T47D (cell line): Measurements from ENCODE around the gene ZNF385A.

Experiments used
- DNase-seq, 2 experiments: peaks; one replicate each; pipeline versions ENCODE4 v3.0.0 to v3.0.0-alpha.2; 2011 to 2012; ENCODE audit warnings: low read depth in 1 of 2, low spot score in 1 of 2
- JUND ChIP-seq: IDR thresholded peaks from 2 replicates; pipeline ENCODE4 v1.6.1; 2012; ENCODE audit warnings: low read depth
- in situ Hi-C: cut with HindIII; loops from 2 replicates; pipeline ENCODE4 v1.10.0; 2016; ENCODE audit warnings: low sequenced_read_pairs, low pct_unique_long_range_greater_than_20kb

ZNF385A gene

DNA sequence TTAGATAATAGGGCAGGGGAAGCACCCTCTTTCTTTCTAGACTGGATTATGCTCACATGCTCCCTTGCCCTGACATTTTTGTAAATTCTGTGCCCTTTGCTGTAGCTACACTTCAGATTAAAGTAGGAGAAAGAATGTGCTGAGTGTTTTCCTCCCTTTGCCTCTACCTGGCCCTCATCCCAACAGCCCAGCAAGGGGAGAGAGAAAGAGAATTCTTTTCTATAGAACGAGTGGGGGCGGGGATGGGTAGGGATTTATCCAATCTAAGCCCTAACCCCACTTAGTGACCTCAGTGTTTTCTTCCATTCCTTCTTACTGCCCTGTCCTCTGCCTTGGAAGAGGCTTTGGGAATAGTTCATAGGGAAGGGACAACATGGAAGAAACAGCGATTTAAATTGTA is 33.8 kb downstream of the ZNF385A start:
- in situ Hi-C loops, result no loop called here
- no peak for TF ChIP-seq JUND
- no peak for DNase-seq

DNA sequence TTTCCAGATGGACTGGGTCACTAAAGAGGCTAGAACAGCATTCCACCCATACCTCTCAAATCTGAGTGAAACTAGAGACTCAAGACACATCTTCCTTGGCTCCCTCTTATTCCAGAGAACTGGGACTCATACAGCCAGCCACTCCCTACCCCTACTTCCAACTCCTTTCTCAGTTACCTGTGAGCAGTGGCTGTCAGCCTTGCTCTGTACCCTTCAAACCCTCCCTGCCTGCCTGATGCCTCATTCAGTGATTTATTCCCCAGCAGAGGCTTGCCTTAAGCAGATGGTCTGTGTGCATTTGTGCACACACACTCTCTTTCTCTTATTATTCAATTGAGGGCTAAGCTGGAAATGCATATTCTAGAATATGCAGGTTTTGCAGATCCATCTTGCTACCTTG is 34.9 kb downstream of the ZNF385A start:
- no peak for DNase-seq
- TF ChIP-seq JUND, result no peak
- in situ Hi-C loops, result no loop called here

DNA sequence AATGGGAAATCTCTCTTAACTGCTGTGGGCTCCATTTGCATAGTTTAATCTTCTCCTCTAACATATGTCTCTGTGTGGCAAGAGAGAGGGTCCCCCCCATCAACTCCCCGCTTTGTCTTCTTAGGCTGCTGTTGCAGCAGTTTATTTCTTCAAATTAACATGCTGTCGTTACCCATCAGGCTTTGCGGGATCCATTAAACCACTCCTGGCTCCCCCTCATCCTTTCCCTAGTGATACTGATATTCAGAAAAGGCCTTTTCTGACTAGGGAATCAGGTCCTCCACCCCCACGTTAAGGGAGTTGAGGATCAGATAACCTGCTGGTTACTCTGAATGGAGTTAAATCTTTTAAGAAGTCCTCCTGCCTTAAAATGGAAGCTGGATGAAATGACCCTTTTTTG is 35.5 kb downstream of the ZNF385A start:
- DNase-seq, result no peak
- in situ Hi-C loops, result no loop called here
- no peak for TF ChIP-seq JUND

DNA sequence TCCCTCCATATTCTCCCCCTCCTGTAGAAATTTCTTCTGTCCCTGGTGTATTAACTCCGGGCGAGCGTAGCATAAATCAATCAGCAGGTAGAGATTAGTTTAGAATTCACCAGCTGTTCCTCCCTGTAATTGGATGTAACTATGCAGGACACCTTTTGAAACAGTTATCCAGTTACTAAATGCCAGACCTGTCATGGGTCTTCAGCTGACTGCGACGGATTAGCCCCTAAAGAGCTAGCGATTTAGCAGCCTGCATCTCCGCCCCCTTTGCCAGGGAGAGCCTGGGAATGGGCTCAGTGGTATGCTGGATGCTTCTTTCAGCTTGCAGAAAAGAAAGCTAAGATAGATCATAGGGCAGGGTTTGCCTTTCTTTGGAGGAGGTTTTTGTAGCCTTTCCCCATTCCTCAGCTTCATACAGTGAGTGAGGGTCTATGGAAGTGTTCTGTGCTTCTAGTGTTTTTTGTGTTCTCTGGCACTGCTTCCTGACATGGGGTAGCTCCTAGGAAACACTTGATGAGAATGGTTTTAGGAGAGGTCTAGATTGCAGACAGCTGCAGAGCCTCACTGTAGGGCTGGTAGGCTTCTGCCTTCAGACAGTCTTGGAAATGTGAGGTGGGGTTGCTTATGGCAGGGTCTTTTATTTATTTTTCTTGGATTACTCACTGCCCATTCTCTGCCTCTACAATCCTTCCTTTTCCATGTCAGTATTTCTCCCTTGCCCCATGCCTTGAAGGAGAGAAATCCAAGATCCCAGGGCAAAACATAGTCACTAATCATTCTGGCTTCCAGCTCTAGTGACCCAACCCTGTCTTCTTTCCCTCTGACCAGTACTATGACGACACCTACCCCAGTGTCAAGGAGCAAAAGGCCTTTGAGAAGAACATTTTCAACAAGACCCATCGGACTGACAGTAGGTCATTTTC is 42.9 kb downstream of the ZNF385A start:
- in situ Hi-C loops, result no loop called here
- TF ChIP-seq JUND, result no peak
- no peak for DNase-seq

DNA sequence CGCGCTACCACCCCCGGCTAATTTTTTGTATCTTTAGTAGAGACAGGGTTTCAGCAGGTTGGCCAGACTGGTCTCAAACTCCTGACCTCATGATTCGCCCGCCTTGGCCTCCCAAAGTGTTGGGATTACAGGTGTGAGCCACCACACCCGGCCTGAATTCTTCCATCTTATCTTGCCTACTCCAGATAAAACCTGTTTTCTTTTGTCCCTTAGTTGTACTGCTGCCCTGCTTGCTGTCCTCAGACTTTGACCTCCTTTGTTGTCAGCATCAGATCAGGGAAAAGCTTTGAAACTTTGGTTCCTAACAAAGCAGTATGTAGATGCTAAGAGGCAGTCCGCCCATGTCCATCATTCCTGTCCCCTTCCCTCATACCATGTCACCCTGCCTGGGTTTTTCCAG is 43.7 kb downstream of the ZNF385A start:
- no peak for DNase-seq
- in situ Hi-C loops, result no loop called here
- no peak for TF ChIP-seq JUND

DNA sequence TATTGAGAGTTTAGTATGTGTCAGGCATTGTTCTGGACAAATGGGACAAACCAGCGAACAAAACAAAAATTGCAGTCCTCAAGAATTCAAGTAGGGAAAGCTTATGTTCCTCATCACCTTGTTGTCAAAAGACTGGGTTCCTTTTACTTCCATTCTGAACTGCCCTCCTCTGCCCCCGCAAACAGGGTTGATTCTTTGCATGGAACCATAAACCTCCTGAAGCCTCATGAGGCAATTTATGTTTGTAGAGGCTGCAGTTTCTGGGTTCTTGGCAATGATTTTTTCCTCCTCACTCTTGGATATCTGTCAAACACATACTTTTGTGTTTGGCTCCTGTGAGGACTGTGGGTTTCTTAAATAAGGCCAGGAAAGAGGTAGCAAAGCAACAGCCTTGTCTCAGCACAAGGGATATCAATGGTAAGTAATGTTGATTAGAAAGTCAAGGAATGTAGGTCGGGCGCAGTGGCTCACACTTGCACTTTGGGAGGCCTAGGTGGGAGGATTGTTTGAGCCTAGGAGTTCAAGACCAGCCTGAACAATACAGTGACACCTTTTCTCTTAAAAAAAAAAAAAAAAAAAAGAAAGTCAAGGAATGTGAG is 45.7 kb downstream of the ZNF385A start:
- in situ Hi-C loops, result no loop called here
- DNase-seq, result no peak
- TF ChIP-seq JUND, result no peak

DNA sequence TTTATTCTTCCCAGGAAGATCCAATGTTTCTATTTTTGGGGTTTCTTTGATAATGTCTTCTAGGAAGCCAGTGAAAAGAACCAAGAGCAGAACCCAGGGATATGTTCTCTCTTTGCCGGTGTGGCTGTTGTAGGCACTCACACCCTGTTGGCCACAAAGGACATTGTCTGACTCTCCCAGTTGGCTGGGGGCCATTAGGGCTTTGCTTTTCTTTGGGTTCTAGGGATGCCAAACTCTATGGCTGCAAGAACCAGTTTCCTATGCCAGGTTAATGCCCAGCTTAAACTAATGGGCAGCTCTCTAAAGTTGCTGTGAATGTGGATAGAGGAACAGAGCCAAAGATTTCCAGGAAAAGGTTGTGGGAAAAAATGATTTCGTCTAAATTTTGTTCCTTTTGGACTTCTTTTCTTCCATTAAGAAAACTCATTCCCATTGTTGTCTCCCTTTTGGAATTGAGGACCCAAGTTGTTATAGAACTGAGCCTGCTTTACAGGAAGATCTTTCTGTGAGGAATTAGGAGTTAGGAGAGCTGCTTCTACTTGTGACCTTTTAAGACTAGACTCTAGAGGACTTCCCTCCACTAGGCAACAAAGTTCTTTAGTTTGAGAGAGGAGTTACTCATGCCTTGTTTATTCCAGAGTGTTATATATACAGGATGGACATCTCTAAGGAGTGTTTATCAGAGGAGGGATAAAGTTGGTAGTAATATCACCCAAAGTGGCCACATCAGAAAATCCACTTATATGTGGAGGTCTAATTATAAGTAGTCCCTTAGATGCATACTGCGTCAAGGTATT is 46.5 kb downstream of the ZNF385A start:
- TF ChIP-seq JUND, result no peak
- in situ Hi-C loops, result no loop called here
- no peak for DNase-seq

DNA sequence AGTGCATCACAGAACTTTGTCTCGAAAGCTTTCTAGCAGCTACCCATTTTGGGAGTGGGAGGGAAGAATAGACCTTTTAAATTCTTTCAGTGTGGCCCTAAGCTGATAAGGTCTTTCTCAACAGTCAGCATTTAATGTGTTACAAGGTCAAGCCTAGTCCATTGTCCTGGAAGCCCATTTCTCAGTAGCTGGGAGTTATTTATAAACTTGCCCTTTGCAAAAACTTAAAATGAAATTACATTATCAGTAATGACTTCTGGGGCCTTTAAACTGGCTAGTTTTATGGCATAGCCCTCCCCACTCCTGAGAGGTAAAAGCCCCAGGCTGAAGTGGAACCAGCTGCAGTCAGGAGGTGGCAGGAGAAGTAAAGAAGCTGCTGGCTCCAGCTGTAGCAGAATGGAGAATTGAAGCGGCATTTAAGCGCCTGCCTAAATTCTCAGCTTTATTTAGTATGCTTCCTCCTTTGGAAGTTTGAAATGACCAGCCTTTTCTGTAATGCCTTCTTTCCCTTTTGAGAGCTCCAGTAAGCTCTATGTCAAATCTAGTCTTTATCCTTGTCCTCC is 47.2 kb downstream of the ZNF385A start:
- no peak for TF ChIP-seq JUND
- DNase-seq, result no peak
- in situ Hi-C loops, result no loop called here

DNA sequence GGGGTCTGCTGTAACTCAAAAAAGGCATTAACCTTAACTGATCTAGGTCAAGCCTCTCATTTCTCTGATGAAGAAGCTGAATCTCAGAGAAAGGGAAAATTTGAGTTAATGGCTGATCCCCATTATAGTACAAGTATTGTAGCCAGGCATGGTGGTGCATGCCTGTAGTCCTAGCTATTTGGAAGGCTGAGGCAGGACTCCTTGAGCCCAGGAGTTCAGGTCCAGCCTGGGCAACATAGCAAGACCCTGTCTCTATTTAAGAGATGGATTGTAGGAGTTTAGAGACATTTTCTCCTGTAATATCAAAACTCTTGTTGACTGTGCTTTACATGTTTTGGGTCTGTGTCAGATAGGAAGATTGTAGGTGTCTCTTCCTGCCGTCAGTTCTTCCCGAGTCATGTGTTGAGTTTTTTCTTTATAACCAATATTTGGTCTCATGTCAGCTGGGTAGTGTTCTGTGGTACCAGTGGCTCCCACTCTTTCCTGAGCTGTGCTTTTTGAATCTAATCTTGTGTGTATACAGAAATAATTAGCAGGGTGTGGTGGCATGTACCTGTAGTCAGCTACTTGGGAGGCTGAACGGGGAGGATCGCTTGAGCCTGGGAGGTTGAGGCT is 51.0 kb downstream of the ZNF385A start:
- no peak for DNase-seq
- in situ Hi-C loops, result no loop called here
- no peak for TF ChIP-seq JUND

DNA sequence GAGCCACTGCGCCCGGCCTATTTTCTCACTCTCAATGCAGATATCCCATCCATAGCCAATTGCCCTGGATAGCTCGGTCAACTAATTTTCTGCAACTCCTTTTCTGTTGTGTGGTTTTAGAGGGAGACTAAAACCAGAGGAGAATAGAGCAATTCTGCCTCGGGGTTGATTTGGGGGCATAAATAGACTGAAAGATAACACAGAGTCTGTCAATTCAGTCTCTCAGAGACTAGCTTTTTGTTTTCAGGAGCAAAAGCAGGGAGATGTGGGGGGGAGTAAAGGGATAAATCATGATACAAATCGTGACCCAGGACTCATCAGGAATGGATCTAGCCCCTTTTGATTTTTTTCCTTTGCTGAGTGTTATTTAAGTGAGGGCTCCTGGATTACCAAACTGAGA is 53.1 kb downstream of the ZNF385A start:
- no peak for DNase-seq
- TF ChIP-seq JUND, result no peak
- in situ Hi-C loops, result no loop called here

DNA sequence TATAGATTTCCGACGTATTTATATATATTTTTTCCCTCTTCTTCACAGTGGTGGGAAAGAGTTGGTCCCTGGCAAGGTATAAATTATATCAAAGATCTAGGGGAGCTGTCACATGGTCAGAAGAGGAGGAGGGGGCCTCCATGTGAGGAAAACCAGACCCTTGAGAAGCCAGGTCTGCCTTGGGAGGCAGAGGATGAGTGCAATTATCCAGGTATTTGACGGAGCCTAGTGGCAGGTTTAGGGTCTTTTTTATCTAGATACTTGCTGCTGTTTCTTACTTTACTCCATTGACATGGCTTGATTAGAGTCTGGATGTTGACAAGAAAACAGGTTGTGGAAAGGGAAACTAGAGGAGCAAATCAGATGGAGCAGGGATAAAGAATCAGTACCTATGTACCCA is 54.1 kb downstream of the ZNF385A start:
- no peak for TF ChIP-seq JUND
- no peak for DNase-seq
- in situ Hi-C loops, result no loop called here

DNA sequence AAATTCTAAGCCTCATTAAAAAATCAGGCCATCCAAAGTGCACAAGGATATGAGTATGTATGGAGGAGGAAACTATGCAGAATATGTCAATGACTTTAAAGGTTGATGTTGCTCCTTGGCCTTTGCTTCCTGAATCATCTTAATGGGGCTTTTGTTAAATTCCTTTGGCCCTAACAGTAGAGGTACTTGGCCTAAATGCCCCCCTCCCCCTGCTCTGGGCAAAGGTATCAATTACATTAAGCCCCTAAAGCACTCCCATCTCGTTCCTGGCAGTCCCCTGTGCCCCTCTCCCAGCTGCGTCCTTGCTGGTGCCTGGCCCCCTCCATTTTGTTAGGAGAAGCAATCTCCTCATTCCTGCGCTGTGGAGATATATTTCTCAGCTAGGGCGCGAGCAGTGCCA is 54.8 kb downstream of the ZNF385A start:
- in situ Hi-C loops, result no loop called here
- no peak for DNase-seq
- no peak for TF ChIP-seq JUND
